ENCODE results near the gene NOL11.

GRCh38 chr17:67693811-67694210 is 23.9 kb upstream of the NOL11 start:
- TF ChIP-seq CTCF (IDR thresholded peaks at IDR 0.05; ENCODE audit: extremely low read depth in 1 of 2, insufficient read depth in 1 of 2, low read depth in 1 of 2, low read length in 2 of 2) = no peak
- no peak for TF ChIP-seq FOS (IDR thresholded peaks at IDR 0.05; ENCODE audit: borderline replicate concordance, insufficient read depth, low read length)
- TF ChIP-seq POLR2A (IDR thresholded peaks at IDR 0.05; ENCODE audit: low read depth, low read length) = no peak
- no peak for TF ChIP-seq POLR2AphosphoS5 (IDR thresholded peaks at IDR 0.05; ENCODE audit: insufficient read depth, low read depth, low read length)
- TF ChIP-seq MAX (IDR thresholded peaks at IDR 0.05; ENCODE audit: insufficient read depth, insufficient read length) = no peak
- TF ChIP-seq MYC (IDR thresholded peaks at IDR 0.05; ENCODE audit: low read depth, low read length) = no peak
- TF ChIP-seq EZH2 (IDR thresholded peaks at IDR 0.05; ENCODE audit: borderline replicate concordance, low read depth, low read length, severe bottlenecking) = no peak
- no peak for TF ChIP-seq JUN (IDR thresholded peaks at IDR 0.05; ENCODE audit: borderline replicate concordance, insufficient read depth, insufficient read length, low read depth)
- no peak for TF ChIP-seq GATA2 (IDR thresholded peaks at IDR 0.05; ENCODE audit: insufficient read depth, insufficient read length, low read depth, low read length)
